ENCODE results near the gene KRTAP27-1.

Gene KRTAP27-1

GRCh38 chr21:30315701-30316100 lies 21.8 kb downstream of the KRTAP27-1 start:
- Histone ChIP-seq H3K4me1 (ENCODE audit: insufficient read depth, low read length, severe bottlenecking) (no peaks in the 10 kb centered on the region), H3F3A (ENCODE audit: insufficient read depth, low read length) (no peaks in the 10 kb centered on the region), H3K9me3 (ENCODE audit: low read length) (no peaks in the 10 kb centered on the region), H3K9me2 (ENCODE audit: low read depth, low read length) (no peaks in the 10 kb centered on the region), H3K27ac (ENCODE audit: low read depth, low read length, poor library complexity, severe bottlenecking) (no peak overlapping the region), H3K36me3 (ENCODE audit: insufficient read depth, low read length) (no peaks in the 10 kb centered on the region), H3K9ac (ENCODE audit: low read length) (no peak overlapping the region), H3K4me3 (ENCODE audit: low read depth, low read length, poor library complexity, severe bottlenecking) (no peak overlapping the region), H2AFZ (ENCODE audit: low read length) (no peak overlapping the region), H3K27me3 (ENCODE audit: insufficient read depth, low read length) (no peaks in the 10 kb centered on the region), H3K79me2 (ENCODE audit: insufficient read depth, low read length) (no peaks in the 10 kb centered on the region), H4K20me1 (ENCODE audit: insufficient read depth, low read length) (no peaks in the 10 kb centered on the region), H3K4me2 (ENCODE audit: low read length) (no peak overlapping the region)
- TF ChIP-seq, protein P1, sequence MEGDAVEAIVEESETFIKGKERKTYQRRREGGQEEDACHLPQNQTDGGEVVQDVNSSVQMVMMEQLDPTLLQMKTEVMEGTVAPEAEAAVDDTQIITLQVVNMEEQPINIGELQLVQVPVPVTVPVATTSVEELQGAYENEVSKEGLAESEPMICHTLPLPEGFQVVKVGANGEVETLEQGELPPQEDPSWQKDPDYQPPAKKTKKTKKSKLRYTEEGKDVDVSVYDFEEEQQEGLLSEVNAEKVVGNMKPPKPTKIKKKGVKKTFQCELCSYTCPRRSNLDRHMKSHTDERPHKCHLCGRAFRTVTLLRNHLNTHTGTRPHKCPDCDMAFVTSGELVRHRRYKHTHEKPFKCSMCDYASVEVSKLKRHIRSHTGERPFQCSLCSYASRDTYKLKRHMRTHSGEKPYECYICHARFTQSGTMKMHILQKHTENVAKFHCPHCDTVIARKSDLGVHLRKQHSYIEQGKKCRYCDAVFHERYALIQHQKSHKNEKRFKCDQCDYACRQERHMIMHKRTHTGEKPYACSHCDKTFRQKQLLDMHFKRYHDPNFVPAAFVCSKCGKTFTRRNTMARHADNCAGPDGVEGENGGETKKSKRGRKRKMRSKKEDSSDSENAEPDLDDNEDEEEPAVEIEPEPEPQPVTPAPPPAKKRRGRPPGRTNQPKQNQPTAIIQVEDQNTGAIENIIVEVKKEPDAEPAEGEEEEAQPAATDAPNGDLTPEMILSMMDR (IDR thresholded peaks at IDR 0.05; ENCODE audit: low read length): no peak
- TF ChIP-seq EZH2 (IDR thresholded peaks at IDR 0.05; ENCODE audit: borderline replicate concordance, low read length): no peak

DNA sequence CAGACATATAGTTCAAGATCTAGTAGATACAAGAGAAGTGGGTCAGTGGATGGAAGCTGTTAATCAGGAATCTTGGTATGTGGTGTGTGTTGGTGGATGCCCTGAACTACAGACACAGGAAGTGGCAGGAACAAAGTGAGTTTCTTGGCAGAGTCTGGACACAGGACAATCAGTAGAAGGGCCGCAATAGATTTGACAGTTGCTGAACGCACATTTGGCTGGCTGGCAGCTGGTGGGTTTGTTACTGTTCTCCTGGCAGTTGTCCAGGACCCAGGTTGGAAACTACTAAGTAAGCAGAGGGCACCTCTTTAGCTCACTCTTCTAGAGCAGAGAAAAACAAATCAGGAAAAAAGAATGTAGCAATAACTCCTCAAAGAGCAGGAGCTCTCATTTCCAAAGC lies 30.6 kb downstream of the KRTAP27-1 start:
- Histone ChIP-seq H3K36me3 (ENCODE audit: insufficient read depth, low read length) (no peaks in the 10 kb centered on the region), H4K20me1 (ENCODE audit: insufficient read depth, low read length) (no peaks in the 10 kb centered on the region), H3K4me2 (ENCODE audit: low read length) (no peak overlapping the region), H3F3A (ENCODE audit: insufficient read depth, low read length) (no peaks in the 10 kb centered on the region), H3K9me2 (ENCODE audit: low read depth, low read length) (no peaks in the 10 kb centered on the region), H3K79me2 (ENCODE audit: insufficient read depth, low read length) (no peaks in the 10 kb centered on the region), H3K27me3 (ENCODE audit: insufficient read depth, low read length) (no peaks in the 10 kb centered on the region), H3K4me3 (ENCODE audit: low read depth, low read length, poor library complexity, severe bottlenecking) (no peak overlapping the region), H3K27ac (ENCODE audit: low read depth, low read length, poor library complexity, severe bottlenecking) (no peak overlapping the region), H3K9me3 (ENCODE audit: low read length) (no peaks in the 10 kb centered on the region), H3K9ac (ENCODE audit: low read length) (no peak overlapping the region), H3K4me1 (ENCODE audit: insufficient read depth, low read length, severe bottlenecking) (no peaks in the 10 kb centered on the region), H2AFZ (ENCODE audit: low read length) (no peak overlapping the region)
- no peak for TF ChIP-seq EZH2 (IDR thresholded peaks at IDR 0.05; ENCODE audit: borderline replicate concordance, low read length)
- TF ChIP-seq, protein P1 (IDR thresholded peaks at IDR 0.05; ENCODE audit: low read length): no peak

DNA sequence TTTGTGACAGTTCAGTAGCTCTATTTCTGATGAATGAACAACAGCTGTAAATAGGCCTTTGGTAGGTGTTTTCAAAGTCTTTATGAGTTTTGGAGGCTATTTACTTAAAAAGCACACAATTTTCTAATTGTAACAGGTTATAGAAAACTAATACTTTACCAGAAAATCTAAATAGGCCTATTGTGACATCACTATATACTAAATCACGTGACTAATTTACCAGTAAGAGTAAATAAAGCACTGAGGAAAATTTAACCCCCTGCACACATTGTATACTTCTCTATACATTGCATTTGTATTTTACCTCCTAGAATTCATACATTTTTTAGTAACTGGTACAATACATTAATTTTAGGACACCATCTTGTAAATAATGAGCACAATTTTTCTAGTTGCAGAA lies 32.4 kb downstream of the KRTAP27-1 start:
- H4K20me1 ChIP-seq (ENCODE audit: insufficient read depth, low read length): no peaks in the 10 kb centered on the region
- no peaks in the 10 kb centered on the region for H3K9me3 ChIP-seq (ENCODE audit: low read length)
- H3K79me2 ChIP-seq (ENCODE audit: insufficient read depth, low read length): no peaks in the 10 kb centered on the region
- H3K9me2 ChIP-seq (ENCODE audit: low read depth, low read length): no peaks in the 10 kb centered on the region
- no peaks in the 10 kb centered on the region for H3F3A ChIP-seq (ENCODE audit: insufficient read depth, low read length)
- H3K4me1 ChIP-seq (ENCODE audit: insufficient read depth, low read length, severe bottlenecking): no peaks in the 10 kb centered on the region
- no peak overlapping the region for H3K4me3 ChIP-seq (ENCODE audit: low read depth, low read length, poor library complexity, severe bottlenecking)
- H3K36me3 ChIP-seq (ENCODE audit: insufficient read depth, low read length): no peaks in the 10 kb centered on the region
- no peaks in the 10 kb centered on the region for H3K27me3 ChIP-seq (ENCODE audit: insufficient read depth, low read length)
- no peak for TF ChIP-seq EZH2 (IDR thresholded peaks at IDR 0.05; ENCODE audit: borderline replicate concordance, low read length)
- TF ChIP-seq, protein P1 (IDR thresholded peaks at IDR 0.05; ENCODE audit: low read length): no peak
- no peak overlapping the region for H2AFZ ChIP-seq (ENCODE audit: low read length)
- no peak overlapping the region for H3K27ac ChIP-seq (ENCODE audit: low read depth, low read length, poor library complexity, severe bottlenecking)
- H3K4me2 ChIP-seq (ENCODE audit: low read length): no peak overlapping the region
- no peak overlapping the region for H3K9ac ChIP-seq (ENCODE audit: low read length)

All from OCI-LY1 (cell line).